ENCODE measurements around the gene CHRD. TPM values are rescaled to one million over a fixed set of nuclear protein-coding genes. Genes with fewer than 3 reads are reported as not detected.

CHRD gene
- total RNA-seq, 1 experiment from 2014 or later, result 1.8 TPM

DNA sequence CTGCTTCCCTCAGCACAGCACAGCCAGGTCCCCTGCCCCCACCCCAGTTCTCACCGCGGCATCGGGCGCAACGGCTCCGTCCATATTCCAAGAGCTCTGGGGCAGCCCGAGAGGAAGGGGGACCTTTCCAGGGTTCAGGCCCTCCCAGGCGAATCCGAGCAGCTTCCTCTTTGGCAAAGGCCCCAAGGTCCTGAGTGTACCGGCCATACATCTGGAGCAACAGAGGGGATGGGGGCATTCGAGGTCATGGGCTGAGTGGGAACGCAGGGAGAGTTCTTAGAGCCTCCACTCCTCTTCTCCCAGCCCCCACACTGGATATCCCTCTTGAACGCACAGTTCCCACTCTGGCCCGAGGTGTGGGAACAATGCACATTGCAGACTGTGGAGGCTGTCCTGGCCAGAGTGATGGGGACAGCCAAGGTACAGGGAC is 20.9 kb upstream of the CHRD start:
- no peaks in the 10 kb centered on the region; a peak in 1 of 5 replicates for H3K9me3 Mint-ChIP-seq
- TF ChIP-seq, protein P1, sequence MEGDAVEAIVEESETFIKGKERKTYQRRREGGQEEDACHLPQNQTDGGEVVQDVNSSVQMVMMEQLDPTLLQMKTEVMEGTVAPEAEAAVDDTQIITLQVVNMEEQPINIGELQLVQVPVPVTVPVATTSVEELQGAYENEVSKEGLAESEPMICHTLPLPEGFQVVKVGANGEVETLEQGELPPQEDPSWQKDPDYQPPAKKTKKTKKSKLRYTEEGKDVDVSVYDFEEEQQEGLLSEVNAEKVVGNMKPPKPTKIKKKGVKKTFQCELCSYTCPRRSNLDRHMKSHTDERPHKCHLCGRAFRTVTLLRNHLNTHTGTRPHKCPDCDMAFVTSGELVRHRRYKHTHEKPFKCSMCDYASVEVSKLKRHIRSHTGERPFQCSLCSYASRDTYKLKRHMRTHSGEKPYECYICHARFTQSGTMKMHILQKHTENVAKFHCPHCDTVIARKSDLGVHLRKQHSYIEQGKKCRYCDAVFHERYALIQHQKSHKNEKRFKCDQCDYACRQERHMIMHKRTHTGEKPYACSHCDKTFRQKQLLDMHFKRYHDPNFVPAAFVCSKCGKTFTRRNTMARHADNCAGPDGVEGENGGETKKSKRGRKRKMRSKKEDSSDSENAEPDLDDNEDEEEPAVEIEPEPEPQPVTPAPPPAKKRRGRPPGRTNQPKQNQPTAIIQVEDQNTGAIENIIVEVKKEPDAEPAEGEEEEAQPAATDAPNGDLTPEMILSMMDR (conservative IDR thresholded peaks at IDR 0.05), result no peak

More for the DNA sequence above, 20.9 kb upstream of the CHRD start:
- H3K9me3 ChIP-seq (ENCODE audit: control insufficient read depth, low read depth, low read length), result no peaks in the 10 kb centered on the region
- H3K9ac ChIP-seq (ENCODE audit: extremely low read depth, insufficient read length, low read length), result no peak overlapping the region
- no CpG with 5 or more reads among the region's 14 CpGs for WGBS (ENCODE audit: extremely low coverage, insufficient read length, low lambda C conversion rate)
- no peak overlapping the region for H4K91ac ChIP-seq (ENCODE audit: insufficient read length, low read depth, low read length)
- no peak overlapping the region for H2BK5ac ChIP-seq (ENCODE audit: insufficient read length, low read length)
- H2BK120ac ChIP-seq (ENCODE audit: low read depth, low read length, poor library complexity, severe bottlenecking), result no peak overlapping the region
- H3K14ac ChIP-seq (ENCODE audit: insufficient read depth, low read length), result no peak overlapping the region
- no peak overlapping the region for H2AFZ ChIP-seq (ENCODE audit: low read length)
- DNase-seq, result peak; percentile 21
- H3K4ac ChIP-seq (ENCODE audit: low read depth, low read length), result no peak overlapping the region
- H2BK12ac ChIP-seq (ENCODE audit: insufficient read length, low read depth, low read length), result no peak overlapping the region
- H3K23me2 ChIP-seq (ENCODE audit: insufficient read length, low read depth, low read length, poor library complexity, severe bottlenecking), result peaks cover 25% of the 10 kb centered on the region
- H4K8ac ChIP-seq (replicated peaks; ENCODE audit: insufficient read length, low read depth, low read length), result no peak overlapping the region
- H3K36me3 Mint-ChIP-seq (ENCODE audit: insufficient read depth in 1 of 3, low read depth in 3 of 3), result peaks cover 15 to 36% (median 33%) of the 10 kb centered on the region in 3 experiments; a peak in 6 of 7 replicates
- H3K27me3 Mint-ChIP-seq (ENCODE audit: low read depth), result peaks cover 8% of the 10 kb centered on the region
- no peak overlapping the region for H2AK5ac ChIP-seq (ENCODE audit: insufficient read length, low read length)
- H3K23ac ChIP-seq (ENCODE audit: insufficient read length, low read depth, low read length), result no peak overlapping the region
- no peak overlapping the region for H3K18ac ChIP-seq (ENCODE audit: insufficient read length, low read depth, low read length)
- no peak overlapping the region for H3K27ac ChIP-seq (ENCODE audit: insufficient read length, low read depth, low read length)
- no peaks in the 10 kb centered on the region; the same call in 1 of the 2 replicates for H3K79me2 ChIP-seq (ENCODE audit: insufficient read depth, low read length)
- peaks cover 2% of the 10 kb centered on the region for H4K20me1 ChIP-seq (ENCODE audit: control insufficient read depth, insufficient read depth, insufficient read length)
- no peak overlapping the region for H2BK20ac ChIP-seq (ENCODE audit: low read depth, low read length, poor library complexity, severe bottlenecking)
- no peak overlapping the region for H3K27ac Mint-ChIP-seq
- peaks cover 18 to 24% of the 10 kb centered on the region in 2 experiments for H3K4me1 Mint-ChIP-seq
- H3K4me1 ChIP-seq (ENCODE audit: insufficient read depth, low read length), result peaks cover 2% of the 10 kb centered on the region; the same call in 1 of the 2 replicates
- H2BK15ac ChIP-seq (ENCODE audit: low read depth, low read length), result no peak overlapping the region
- H3K27me3 ChIP-seq (ENCODE audit: insufficient read depth, low read length), result no peaks in the 10 kb centered on the region; the same call in 1 of the 2 replicates
- H3K4me2 ChIP-seq (ENCODE audit: insufficient read depth, insufficient read length, low read length), result no peak overlapping the region
- H3T11ph ChIP-seq (ENCODE audit: low read length), result no peak overlapping the region
- no peak overlapping the region for H3K56ac ChIP-seq (ENCODE audit: insufficient read length, low read depth, low read length)
- H3K4me3 Mint-ChIP-seq, result peak overlapping the region in 1 of 2 experiments; percentile 10; a peak in 1 of 5 replicates
- H4K5ac ChIP-seq (ENCODE audit: insufficient read length, low read depth, low read length), result no peak overlapping the region
- H3K79me1 ChIP-seq (ENCODE audit: insufficient read depth, low read depth, low read length, poor library complexity, severe bottlenecking), result no peaks in the 10 kb centered on the region
